HG03558 (cell line): ENCODE measurements around the gene SCAMP4.

Source experiments
- ATAC-seq: cut with Tn5 transposase; IDR thresholded peaks from one replicate; pipeline ENCODE4 v1.9.1; 2021; ENCODE audit warnings: moderate number of reproducible peaks; ENCODE audit not compliant: unreplicated experiment; ENCODE audit errors: extremely low read depth

Gene SCAMP4

DNA sequence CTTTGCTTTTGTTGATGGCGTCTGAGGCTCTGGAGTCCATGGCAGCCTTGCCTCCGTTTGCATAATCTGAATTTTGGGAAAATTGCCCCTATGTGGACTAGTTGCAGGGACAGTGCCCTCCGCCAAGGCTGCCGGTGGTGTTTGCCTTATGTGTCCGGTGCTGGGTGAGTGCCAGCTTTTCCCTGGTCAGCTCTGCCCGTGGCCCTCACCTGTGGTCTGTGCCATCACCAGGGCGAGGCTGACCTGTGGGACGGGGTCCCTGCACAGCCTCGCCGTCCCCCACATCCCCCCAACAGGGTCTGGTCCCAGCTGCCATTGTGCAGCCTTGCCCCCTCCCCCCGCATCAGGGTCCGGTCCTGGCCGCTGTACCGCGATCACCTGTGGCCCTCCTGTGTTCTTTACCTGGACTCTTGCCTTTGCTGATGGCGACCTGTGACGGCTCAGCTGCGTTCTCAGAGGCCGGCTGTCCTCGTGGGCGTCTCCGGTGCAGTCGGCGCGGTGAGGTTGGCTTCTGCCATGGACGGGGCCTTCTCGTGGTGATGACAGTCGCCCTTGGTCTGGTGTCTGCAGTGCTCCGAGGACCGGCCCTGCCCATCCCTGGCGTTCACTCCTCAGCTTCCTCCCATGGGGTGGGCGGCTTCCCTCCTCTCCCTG, 48.4 kb downstream of the SCAMP4 start:
- ATAC-seq = no peak

DNA sequence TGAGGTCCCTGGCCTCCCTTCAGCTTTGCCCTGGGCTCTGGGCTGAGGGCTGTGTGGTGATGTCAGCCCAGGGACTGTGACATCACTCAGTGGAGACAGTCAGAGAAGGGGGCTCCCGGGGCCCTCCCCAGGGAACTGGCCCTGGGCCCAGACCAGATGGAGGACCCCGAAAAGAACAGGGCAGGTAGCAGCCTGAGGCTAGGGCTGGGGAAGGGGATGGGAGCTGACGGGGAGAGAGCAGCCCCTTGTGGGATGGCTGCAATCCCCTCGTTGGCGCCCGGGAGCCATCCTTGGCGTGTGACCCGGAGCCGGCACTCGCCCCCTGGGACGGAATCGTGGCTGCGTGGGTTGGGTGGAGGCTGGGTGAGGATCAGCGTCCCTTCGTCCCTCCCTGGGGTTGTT, 49.3 kb downstream of the SCAMP4 start:
- no peak for ATAC-seq

DNA sequence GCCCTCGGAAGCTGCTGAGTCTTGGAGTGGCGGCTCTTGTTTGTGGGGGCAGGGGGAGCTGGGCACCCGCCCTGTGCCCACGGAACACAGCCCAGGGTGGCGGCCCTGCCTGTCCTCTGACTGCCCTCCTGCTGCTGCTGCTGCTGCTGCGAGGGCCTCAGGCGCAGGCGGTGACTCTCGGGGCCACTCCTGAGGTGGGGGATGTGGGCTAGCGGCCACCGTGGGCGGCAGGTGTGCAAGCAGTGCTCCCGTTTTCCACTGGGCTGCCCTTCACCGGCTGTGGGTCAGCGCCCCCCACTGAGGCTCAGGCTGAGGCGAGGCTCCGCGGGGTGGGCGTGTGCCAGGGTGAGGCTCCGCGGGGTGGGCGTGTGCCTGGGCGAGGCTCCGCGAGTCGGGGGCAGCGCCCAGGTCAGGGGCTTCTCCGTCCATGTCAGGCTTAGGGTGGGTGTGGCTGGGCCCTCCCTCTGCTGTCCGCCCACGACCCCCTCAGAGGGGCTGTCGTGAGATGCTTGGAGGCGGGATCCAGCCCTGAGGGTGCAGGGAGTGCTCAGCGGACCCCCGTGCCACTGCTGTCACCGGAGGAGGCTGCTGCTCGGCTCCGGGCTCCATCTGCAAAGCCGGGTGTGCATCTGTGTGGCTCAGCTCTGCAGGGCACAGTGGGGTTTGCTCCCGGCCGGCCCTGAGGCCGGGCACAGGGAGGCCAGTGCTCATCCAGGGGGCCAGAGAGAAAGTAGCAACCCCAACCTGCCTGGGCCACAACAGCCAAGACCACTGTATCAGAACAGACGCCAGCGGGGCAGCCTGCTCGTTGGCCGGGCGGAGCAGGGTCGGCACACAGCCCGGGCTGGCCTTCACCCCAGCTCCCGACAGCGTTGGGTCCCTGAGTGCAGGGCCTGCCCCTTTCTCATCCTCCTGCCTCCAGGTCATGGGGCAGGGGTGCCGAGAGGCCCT, 50.2 kb downstream of the SCAMP4 start:
- no peak for ATAC-seq

DNA sequence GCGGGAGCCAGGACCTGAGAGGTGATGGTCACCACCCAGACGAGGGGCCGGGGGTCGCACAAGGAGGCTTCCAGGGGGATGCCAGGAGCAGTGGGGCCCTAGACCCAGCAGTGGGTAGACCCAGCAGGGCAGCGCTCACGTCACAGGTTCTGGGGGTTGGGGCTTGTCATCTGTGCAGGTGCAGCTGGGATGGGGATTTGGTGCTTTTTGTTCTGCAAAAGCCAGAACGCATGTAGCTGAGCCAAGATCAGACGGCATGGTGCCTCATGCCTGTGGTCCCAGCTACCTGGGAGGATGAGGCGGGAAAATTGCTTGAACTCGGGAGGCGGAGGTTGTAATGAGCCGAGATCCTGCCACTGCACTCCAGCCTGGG, 50.9 kb downstream of the SCAMP4 start:
- ATAC-seq = no peak

DNA sequence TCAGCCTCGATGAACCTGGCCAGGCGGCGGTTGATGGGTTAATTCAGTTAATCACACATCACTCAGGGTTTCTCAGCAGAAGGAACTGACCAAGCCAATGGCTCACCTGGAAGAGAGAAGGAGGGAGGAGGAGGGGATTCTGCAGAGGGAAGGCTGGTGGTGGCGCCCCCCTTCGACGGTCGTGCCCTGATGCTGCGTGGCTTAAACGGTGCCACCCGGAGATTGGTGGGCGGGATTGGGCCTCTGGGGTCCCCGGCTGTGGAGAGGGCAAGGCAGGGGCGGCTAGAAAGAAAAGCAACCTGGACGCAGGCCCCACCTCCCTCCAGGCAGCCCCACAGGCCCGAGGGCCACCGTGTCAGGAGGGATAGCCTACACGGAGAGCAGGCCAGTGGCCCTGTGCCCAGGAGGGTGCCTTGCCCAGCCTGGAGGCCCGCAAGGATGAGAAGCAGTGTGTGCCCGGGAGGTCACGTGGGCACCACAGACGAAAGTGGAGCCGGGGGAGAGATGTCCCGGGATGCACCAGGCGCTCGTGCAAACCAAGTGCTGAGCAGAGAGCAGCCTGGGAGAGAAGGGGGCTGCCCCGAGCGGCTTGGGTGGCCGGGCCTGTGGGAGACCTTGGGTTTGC, 51.8 kb downstream of the SCAMP4 start:
- no peak for ATAC-seq

DNA sequence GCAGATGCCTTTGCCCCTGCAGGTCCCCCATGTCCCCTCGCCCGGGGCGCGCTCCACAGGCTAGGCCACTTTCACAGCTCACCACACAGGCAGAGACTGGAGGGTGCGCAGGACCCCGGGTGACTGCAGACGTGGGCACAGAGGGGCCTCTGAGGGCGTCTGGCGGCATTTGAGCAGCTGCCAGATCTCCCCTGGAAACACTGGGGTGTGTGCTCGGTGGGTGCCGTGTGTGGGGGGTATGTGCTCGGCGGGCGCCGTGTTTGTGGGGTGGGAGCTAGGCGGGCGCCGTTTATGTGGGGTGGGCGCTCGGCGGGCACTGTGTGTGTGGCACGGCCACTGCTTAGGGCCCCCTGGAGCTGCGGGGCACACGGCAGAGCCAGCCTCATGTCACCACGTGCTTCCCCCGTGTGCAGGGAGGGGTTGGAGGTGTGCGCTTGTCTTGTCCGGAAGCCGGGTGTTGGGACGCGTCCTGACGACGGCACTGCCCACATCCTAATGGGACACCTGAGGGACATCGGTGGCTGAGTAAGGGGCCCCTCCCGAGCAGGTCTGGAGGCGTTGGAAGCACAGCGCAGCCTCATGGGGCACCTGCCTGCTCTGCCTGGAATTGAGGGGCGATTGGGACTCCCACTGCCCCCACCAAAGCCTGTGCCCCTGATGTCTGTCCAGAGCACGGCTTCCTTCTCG, 52.5 kb downstream of the SCAMP4 start:
- no peak for ATAC-seq

DNA sequence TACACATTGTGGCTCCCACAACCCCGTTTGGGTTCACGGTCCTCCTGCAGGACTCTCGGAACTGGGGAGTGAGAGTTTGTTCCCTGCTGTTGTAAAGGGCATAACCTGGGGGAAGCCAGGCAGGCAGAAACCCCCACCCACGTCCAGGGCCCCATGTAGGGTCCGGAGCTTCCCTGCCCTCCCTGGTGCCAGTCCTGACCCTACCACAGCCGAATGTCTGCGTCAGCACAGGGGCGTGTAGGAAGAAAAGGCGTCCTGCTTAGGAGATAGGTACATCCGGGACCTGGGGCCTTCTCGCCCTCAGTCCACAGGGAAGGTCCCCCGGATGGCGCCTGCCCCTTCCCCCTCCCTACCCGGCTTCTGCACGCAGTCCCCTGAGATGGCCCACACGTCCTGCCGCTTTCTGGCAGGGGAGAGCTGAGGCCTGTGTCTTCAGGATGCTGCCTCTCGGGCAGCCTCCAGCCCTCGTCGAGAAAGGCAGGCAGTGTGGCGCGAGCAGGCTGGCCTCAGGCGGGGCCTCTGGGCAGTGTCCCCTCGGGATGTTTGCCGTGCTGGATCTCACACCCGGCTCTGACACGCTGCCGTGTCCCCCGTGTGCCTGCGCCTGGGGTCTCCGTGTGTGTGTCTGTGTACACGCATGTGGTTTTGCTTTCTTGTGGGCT, 54.9 kb downstream of the SCAMP4 start:
- no peak for ATAC-seq

DNA sequence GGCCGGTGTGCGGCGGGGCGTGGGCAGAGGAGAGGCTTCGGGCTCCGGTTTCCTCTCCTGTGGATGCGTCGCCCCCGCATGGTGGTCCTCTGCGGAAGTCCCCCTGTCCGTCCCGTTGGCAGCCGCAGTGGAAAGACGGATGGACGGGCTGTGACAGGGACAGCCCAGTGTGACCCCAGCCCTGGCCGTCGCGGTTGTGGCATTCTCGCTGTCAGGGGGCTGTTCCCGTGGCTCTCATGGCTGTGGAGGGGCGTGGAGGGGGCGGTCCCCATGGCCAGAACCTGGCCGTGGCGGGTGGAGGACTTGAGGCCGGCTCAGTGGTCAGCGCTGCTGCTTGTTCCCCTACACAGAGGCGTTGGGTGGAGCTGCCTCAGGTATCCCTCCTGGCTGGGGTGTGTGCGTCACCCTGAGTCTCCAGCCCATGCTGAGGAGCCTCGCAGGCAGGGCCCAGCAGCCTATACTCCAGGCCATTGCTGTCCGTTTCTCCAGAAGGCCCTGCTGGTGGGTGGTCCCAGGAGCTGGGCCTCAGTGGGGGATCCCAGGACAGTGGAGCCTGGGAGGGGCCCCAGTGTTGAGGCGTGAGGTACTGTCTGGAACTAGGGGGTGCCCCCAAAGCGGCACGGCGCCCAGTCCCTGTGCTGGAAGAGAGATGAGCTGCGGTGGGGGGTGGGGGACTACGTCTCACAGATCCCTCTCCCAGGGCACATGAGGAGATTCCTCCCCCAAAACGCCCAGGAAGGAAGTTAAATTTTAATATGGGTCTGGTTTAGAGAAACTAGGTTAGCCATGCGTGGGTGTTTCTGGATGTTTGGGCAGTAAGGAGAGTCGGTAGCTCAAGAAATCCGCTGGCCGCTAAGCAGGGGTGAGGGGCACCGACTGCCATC, 56.0 kb downstream of the SCAMP4 start:
- no peak for ATAC-seq

DNA sequence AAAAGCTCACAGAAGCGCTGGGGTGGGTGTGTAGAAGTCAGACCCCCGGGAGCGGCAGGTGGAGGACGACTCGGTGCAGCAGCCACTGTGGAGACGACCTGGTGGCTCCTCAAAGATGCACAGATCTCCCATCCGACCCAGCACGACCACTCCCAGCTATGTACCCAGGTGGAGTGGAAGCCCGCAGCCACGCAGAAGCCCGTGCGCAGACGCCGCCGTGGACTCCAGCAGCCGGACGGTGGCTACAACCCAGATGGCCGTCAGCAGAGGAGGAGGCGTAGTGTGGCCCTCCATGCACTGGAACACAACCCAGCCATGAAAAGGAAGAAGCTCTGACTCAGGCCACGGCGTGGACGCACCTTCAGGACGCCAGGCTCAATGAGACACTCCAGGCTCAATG, 57.5 kb downstream of the SCAMP4 start:
- no peak for ATAC-seq

DNA sequence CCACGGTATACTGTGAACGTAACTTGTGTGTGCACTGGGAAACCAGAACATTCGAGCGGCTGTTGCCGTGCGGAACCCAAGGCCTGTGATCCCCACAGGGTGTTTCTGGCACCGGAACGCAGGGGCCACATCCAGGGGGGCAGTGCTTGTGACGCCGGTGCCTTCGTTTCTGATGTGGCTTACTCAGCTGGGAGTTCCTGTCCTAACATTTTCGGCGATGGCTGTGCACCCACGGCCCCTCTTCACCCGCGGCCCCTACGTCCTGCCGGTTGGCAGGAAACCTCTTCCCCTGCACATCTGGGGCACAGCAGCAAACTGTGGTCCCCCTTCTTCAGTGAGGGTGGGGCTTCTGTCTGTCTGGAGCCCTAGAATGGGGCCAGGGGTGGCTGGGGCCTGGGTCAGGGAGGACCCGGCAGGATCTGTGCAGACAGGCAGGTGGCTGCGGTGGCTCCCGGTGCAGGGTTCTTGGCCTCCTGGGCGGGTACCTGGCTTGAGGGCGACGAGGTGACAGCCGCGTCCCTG, 61.9 kb downstream of the SCAMP4 start:
- ATAC-seq = no peak

DNA sequence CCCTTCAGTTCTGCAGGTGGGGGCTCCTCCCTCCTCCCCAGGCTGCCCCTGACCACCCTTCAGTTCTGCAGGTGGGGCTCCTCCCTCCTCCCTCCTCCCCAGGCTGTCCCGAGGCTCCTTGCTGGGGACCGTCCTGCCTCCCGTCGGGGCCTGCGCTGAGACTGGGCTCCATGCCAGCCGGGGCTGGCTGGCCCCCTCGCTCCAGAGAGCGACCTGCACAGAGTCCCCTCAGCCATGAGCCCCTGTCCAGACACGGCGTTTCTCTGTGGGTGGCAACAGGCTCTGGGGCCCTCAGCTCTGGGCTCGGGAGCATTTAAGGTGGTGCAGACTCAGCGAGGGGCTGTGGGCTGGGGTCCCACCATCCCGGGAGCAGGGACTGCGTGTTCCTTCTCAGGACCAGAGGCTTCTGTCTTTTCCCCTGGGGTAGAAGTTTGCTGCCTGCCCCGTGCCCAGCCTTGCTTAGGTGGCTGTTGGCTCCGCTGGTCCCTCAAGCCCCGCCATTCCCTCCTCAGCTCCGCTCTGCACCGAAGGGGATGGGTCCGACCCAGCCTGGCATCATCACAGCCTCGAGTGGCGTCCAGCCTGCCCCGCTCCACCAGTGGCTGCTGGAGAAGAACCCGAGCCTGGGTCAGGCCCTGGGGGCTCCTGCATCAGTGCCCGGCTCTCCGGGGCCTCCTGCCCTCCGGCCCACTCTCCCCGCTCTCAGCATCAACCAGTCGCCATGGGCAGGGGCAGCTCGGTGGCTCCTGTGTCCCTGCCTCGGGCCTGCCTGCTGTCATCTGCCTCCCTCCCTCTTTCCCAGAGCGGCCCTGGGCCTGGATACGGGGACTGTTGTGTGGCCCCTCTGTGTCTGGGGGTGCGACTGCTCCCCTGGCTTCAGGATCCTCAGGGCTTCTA, 63.3 kb downstream of the SCAMP4 start:
- no peak for ATAC-seq

DNA sequence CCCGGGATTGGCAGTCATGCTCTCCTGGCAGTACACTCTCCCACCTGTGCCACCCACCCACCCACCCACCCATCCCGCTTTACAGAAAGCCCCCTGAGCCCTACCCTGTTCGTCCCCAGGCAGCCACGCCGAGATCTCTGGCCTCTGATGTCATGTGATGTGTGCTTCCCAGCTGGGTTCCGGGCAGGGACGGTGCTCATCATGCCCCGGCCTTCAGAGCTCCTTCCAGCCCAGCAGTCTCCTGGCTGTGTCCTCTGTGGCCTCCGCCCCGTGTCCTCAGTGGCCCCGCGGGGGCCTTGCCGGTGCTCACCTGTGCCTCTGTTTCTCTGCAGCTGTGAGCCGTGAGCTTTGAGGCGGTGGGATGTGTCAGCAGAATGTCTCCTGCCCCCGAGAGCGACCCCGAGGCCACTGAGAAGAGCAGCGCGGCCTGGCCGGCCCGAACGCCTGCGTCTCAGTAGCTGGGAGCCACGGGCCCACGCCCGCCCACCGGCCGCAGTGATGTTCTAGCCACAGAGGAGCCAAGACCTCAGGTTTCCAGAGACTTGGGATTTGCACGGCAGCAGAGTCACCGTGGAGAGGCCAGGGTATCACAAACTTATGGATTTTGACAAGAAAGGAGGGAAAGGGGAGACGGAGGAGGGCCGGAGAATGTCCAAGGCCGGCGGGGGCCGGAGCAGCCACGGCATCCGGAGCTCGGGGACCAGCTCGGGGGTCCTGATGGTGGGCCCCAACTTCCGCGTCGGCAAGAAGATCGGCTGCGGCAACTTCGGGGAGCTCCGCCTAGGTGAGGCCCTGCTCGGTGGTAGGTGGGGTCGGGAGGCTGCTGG, 64.2 kb downstream of the SCAMP4 start:
- ATAC-seq = no peak

DNA sequence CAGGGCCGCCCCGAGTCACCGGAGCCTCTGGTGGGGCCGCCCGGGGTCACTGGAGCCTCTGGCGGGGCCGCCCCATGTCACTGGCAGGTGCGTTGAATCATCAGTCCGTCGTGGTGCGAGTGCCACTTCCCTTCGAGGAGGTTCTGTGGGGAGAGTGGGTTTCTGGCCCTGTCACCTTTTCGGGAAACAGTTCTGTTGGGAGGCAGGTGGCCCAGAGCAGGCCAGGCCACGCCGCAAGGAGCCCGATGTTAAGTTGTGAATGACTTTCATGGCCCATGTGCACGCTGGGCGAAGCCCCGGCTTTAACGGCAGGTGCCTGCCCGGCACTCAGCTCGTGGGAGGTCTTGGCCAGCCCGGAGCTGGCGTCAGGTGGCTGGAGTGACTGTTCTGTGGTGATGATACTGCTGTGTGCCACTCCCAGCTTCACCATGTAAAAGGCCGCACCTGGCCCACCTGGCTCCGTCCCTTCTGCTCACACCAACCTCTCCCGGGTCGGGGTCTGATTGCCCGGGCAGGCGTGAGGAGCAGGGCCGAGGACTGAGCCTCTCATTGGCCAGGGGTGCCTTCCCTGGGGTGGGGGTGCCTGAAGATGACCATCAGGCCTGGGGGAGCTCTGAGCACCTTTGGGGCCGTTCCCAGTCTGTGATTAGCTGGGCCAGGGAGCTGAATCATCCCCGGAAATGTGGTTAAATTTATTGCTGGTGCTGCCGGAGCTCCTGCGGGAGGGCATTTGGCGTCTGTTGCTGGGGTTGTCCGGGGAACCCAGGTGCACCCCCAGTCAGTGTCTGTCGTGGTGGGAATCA, 65.0 kb downstream of the SCAMP4 start:
- ATAC-seq = no peak

DNA sequence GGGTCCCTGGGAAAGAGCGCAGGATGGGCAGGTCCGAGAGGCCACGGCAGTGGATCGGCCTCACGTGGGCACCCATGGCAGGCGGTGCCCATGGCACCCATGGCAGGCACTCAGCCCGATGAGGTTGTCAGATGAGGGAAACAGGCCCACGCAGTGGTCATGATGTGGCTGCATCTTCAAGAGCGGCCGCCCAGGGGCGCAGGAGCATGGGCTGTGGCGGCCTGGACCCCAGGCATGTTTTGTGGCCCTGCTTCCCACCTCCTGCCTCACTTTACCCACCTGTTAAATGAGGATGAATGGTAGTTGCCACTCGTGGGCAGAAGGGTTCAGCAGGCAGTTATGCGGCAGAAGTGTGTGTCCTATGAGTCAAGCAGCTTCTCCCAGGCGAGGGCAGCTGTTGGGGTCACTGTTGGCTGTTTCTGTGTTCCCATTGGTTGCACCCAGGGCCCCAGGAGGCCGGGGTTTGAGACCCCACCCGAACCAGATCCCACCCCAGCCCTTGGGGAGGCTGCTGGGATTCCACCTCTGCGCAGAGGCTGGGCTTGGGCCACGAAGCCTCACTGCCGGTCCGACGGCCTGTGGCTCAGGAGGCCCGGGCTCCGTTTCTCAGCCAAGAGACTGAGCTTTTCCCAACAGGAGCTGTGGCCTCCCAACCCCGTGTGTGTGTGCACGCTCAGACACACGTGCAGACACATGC, 65.8 kb downstream of the SCAMP4 start:
- no peak for ATAC-seq

DNA sequence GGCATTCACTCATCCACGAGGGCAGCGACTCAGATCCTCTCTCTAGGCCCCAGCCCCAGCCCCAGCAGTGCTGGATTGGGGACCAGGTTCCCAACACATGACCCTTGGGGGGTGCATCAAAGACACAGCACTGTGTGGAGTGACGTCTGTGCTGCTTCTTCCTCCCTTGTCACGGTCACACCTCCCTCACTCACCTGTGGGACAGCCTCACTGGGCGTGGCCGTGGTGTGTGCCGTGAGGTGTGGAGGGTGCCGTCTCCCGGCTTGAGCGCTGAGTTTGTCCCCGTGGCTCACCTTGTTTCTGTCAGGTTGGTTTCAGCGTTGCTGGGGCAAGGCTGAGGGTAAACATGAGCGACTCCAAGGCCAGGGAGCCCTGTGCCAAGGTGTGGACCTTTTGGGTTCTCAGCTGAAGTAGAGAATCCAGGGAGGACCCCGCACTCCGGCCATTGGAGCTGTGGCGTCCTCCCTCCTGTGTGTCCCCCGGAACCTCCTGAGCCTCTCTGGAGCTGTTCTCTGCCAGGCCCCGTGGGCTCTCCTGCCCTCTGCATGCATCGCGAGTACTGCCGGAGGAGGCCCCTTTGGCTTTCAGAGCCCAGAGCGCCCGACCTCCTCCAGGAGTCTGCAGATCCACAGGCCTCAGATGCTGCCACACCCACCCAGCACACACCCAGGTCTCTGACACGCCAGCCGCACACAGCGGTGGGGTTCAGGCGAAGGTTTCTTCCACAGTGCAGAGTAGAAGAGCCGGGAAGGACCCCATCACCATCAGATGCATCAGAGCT, 69.4 kb downstream of the SCAMP4 start:
- ATAC-seq = no peak
